ENCODE results near the gene NUDT8. TPM values are rescaled to one million over a fixed set of nuclear protein-coding genes. Genes with fewer than 3 reads are reported as not detected.

NUDT8 gene
- total and polyA plus RNA-seq, 9 of the 15 experiments (the other 6 are each of a cell fraction or from before 2014, with no cell fraction given): 0.23 to 27.8 (median 5.0) TPM

DNA sequence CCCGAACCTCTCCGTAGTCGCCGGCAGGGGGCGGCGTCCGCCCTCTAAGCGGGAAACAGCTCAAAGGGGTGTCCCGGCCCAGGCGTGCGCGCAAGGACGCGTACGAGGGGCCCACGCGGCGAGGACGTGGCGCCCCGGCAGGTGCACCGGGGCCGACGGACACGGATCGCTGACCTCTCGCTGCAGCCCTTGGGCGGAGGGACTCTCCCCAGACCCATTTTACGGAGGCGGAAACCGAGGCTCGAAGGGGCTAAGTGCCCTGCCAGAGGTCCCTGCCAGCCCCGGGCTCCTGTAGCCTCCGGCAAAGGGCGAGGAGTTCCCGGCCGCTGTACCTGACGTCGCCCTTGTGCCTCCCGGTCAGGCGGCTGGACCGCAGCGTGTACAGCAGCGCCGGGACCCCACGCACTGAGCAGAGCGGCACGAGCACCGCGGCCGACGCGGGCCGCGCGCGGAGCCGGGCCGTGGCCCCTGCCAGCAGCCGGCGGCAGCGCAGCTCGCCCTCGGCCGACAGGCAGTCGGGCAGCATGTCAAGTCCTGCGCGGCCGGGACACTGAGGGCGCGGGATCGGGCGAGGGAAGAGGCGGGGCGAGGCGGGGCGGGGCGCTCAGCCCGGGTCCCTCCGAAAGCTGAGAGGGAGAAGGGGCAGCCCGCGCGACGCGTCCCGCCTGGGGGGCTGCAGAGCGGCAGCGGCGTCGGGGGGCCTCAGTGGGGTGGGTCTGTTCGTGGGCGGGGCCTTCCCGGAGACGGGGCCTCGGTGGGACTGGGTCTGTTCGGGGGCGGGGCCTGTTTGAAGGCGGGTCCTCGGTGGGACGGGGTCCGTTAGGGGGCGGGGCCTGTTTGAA is at the start of gene NUDT8 (continued):
- TF ChIP-seq, protein P1, sequence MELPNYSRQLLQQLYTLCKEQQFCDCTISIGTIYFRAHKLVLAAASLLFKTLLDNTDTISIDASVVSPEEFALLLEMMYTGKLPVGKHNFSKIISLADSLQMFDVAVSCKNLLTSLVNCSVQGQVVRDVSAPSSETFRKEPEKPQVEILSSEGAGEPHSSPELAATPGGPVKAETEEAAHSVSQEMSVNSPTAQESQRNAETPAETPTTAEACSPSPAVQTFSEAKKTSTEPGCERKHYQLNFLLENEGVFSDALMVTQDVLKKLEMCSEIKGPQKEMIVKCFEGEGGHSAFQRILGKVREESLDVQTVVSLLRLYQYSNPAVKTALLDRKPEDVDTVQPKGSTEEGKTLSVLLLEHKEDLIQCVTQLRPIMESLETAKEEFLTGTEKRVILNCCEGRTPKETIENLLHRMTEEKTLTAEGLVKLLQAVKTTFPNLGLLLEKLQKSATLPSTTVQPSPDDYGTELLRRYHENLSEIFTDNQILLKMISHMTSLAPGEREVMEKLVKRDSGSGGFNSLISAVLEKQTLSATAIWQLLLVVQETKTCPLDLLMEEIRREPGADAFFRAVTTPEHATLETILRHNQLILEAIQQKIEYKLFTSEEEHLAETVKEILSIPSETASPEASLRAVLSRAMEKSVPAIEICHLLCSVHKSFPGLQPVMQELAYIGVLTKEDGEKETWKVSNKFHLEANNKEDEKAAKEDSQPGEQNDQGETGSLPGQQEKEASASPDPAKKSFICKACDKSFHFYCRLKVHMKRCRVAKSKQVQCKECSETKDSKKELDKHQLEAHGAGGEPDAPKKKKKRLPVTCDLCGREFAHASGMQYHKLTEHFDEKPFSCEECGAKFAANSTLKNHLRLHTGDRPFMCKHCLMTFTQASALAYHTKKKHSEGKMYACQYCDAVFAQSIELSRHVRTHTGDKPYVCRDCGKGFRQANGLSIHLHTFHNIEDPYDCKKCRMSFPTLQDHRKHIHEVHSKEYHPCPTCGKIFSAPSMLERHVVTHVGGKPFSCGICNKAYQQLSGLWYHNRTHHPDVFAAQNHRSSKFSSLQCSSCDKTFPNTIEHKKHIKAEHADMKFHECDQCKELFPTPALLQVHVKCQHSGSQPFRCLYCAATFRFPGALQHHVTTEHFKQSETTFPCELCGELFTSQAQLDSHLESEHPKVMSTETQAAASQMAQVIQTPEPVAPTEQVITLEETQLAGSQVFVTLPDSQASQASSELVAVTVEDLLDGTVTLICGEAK (IDR thresholded peaks at IDR 0.05): no peak
- TF ChIP-seq, protein P1 (CRISPR knock-in tag; IDR thresholded peaks at IDR 0.05): peak; percentile 69
- TF ChIP-seq, protein P2, sequence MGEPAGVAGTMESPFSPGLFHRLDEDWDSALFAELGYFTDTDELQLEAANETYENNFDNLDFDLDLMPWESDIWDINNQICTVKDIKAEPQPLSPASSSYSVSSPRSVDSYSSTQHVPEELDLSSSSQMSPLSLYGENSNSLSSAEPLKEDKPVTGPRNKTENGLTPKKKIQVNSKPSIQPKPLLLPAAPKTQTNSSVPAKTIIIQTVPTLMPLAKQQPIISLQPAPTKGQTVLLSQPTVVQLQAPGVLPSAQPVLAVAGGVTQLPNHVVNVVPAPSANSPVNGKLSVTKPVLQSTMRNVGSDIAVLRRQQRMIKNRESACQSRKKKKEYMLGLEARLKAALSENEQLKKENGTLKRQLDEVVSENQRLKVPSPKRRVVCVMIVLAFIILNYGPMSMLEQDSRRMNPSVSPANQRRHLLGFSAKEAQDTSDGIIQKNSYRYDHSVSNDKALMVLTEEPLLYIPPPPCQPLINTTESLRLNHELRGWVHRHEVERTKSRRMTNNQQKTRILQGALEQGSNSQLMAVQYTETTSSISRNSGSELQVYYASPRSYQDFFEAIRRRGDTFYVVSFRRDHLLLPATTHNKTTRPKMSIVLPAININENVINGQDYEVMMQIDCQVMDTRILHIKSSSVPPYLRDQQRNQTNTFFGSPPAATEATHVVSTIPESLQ (CRISPR knock-in tag; IDR thresholded peaks at IDR 0.05): peak; percentile 90; the same call in 1 of the 2 replicates
- TF ChIP-seq RBM15 (IDR thresholded peaks at IDR 0.05; ENCODE audit: insufficient read depth, low read length): no peak
- TF ChIP-seq CBX1 (IDR thresholded peaks at IDR 0.05; ENCODE audit: low read depth): peak; percentile 93
- peak in 1 of 2 experiments; percentile 85; a peak in 2 of 4 replicates for TF ChIP-seq HDAC1 (IDR thresholded peaks at IDR 0.05)
- TF ChIP-seq U2AF1 (optimal IDR thresholded peaks at IDR 0.05; ENCODE audit: low read depth, low read length): peak; percentile 72
- no peak for TF ChIP-seq NFXL1 (CRISPR knock-in tag; IDR thresholded peaks at IDR 0.05)
- TF ChIP-seq CC2D1A (IDR thresholded peaks at IDR 0.05): no peak
- peak; percentile 86; the same call in 1 of the 2 replicates for TF ChIP-seq HDAC2 (IDR thresholded peaks at IDR 0.05)
- TF ChIP-seq BCOR (IDR thresholded peaks at IDR 0.05): peak; percentile 83
- TF ChIP-seq POLR2A (conservative IDR thresholded peaks at IDR 0.05): peak; percentile 66
- no peak for TF ChIP-seq TEAD2 (tag; IDR thresholded peaks at IDR 0.05)
- 0 out of 2 replicates have a peak, but pooled peaks have one; percentile 76 for TF ChIP-seq HIVEP1 (CRISPR knock-in tag; IDR thresholded peaks at IDR 0.05)
- TF ChIP-seq SRSF1 (IDR thresholded peaks at IDR 0.05; ENCODE audit: low read depth, low read length): no peak
- TF ChIP-seq SIX5 (IDR thresholded peaks at IDR 0.05; ENCODE audit: borderline replicate concordance in 1 of 2, insufficient read depth in 1 of 2, low read depth in 1 of 2, low read length in 2 of 2): no peak
- TF ChIP-seq ZKSCAN3 (CRISPR knock-in tag; IDR thresholded peaks at IDR 0.05): no peak
- no peak for TF ChIP-seq KAT8 (IDR thresholded peaks at IDR 0.05; ENCODE audit: low read depth)
- TF ChIP-seq MYNN (IDR thresholded peaks at IDR 0.05): no peak
- no peak for TF ChIP-seq MYNN (CRISPR knock-in tag; IDR thresholded peaks at IDR 0.05)

Measured in K562 (cell line).